Thymus (tissue), 11 donors: ENCODE results near the gene FAM32A. TPM values are rescaled to one million over a fixed set of nuclear protein-coding genes. Genes with fewer than 3 reads are reported as not detected.

Experiments used
- DNase-seq, 9 donors: peaks; one replicate each; pipeline ENCODE4 v3.0.0-alpha.2; 2013; ENCODE audit warnings: low spot score in 9 of 9, low read depth in 6 of 9, missing footprints in 1 of 9
- H3K27ac ChIP-seq, 2 donors: one replicate each; pipeline ENCODE4 v1.5.1; 2013; ENCODE audit warnings: control low read depth in 1 of 2, low read depth in 1 of 2, low read length in 1 of 2, mild to moderate bottlenecking in 1 of 2, moderate library complexity in 1 of 2
- H3K27me3 ChIP-seq, 2 donors: one replicate each; pipeline ENCODE4 v1.5.1; 2013; ENCODE audit warnings: low read length in 1 of 2; ENCODE audit not compliant: control insufficient read depth in 2 of 2, insufficient read depth in 1 of 2
- H3K36me3 ChIP-seq, 2 donors: one replicate each; pipeline ENCODE4 v1.5.1; 2013; ENCODE audit warnings: low read length in 1 of 2, mild to moderate bottlenecking in 1 of 2, moderate library complexity in 1 of 2; ENCODE audit not compliant: control insufficient read depth in 2 of 2, insufficient read depth in 2 of 2
- H3K4me1 ChIP-seq, 2 donors: one replicate each; pipeline ENCODE4 v1.5.1; 2013; ENCODE audit warnings: low read length in 2 of 2; ENCODE audit not compliant: control insufficient read depth in 2 of 2, insufficient read depth in 2 of 2
- H3K4me3 ChIP-seq, 2 donors: one replicate each; pipeline ENCODE4 v1.5.1; 2013; ENCODE audit warnings: low read length in 2 of 2, control low read depth in 1 of 2, mild to moderate bottlenecking in 1 of 2
- H3K9me3 ChIP-seq, 2 donors: one replicate each; pipeline ENCODE4 v1.5.1; 2013; ENCODE audit warnings: low read length in 1 of 2, mild to moderate bottlenecking in 1 of 2; ENCODE audit not compliant: control insufficient read depth in 2 of 2, insufficient read depth in 1 of 2
- WGBS: extraction: QIAGEN DNeasy Blood & Tissue Kit; methylation state at CpG from one replicate; pipeline ENCODE4 v1.1.7; 2013; 5-methylcytosine and 5-hydroxymethylcytosine counted together
- polyA plus RNA-seq: library from polyadenylated mRNA; stranded (reverse); fragments of 200-250 nt; gene quantifications from one replicate; pipeline ENCODE4 v1.2.3, GENCODE V29; 2013
- total RNA-seq: library from RNA; stranded (reverse); fragments of 120-200 nt; gene quantifications from one replicate; pipeline ENCODE4 v1.2.4, GENCODE V29; 2013
- donor health status: healthy.

The FAM32A gene
- total and polyA plus RNA-seq, 2 donors = 94.2 to 106 TPM

- H3K9me3 ChIP-seq = no peaks in the 10 kb centered on the region
- no peak overlapping the region for H3K4me3 ChIP-seq
- H3K4me1 ChIP-seq = peaks cover 2 to 6% of the 10 kb centered on the region in 2 donors
- H3K27ac ChIP-seq = no peak overlapping the region
- WGBS = 94% methylated on average over 16 of the region's 16 CpGs
- peaks cover 47 to 57% of the 10 kb centered on the region in 2 donors for H3K36me3 ChIP-seq
- H3K27me3 ChIP-seq = no peaks in the 10 kb centered on the region
- no peak for DNase-seq
Measured at GRCh38 chr19:16191216-16191908, 6.2 kb downstream of the FAM32A start.

- Histone ChIP-seq H3K36me3 (peaks cover 35 to 44% of the 10 kb centered on the region in 2 donors), H3K4me3 (no peak overlapping the region), H3K9me3 (no peaks in the 10 kb centered on the region), H3K4me1 (peaks cover 0 to 6% of the 10 kb centered on the region in 2 donors), H3K27me3 (no peaks in the 10 kb centered on the region), H3K27ac (no peak overlapping the region)
- 97% methylated on average over 10 of the region's 10 CpGs for WGBS
- DNase-seq = no peak
Measured at GRCh38 chr19:16193466-16193865, 8.3 kb downstream of the FAM32A start.

- no peak for DNase-seq
- Histone ChIP-seq H3K4me3 (peak overlapping the region; percentile 63 to 76), H3K4me1 (peaks cover 0 to 13% of the 10 kb centered on the region in 2 donors), H3K36me3 (peaks cover 16 to 26% of the 10 kb centered on the region in 2 donors), H3K9me3 (no peaks in the 10 kb centered on the region), H3K27me3 (no peaks in the 10 kb centered on the region), H3K27ac (no peak overlapping the region)
- 60% methylated on average over 2 of the region's 2 CpGs for WGBS
Measured at GRCh38 chr19:16197188-16197621, 12.0 kb downstream of the FAM32A start.

- Histone ChIP-seq H3K27ac (peak within 1 kb of the TSS in 1 of 2 donors; percentile 64), H3K27me3 (no peaks in the 10 kb centered on the region), H3K36me3 (peaks cover 19 to 24% of the 10 kb centered on the region in 2 donors), H3K4me3 (peak within 1 kb of the TSS; percentile 63 to 76), H3K9me3 (no peaks in the 10 kb centered on the region), H3K4me1 (peaks cover 0 to 13% of the 10 kb centered on the region in 2 donors)
- DNase-seq = peak; percentile 96 to 99 (median 98)
- WGBS = under 1% methylated on average over 65 of the region's 65 CpGs
Measured at GRCh38 chr19:16197622-16198369, 12.6 kb downstream of the FAM32A start, which contains the start of gene AP1M1. Gene AP1M1, plus strand, starts transcription at chr19:16197911. Its CDS starts 116 bp downstream, at chr19:16198027.

GRCh38 chr19:16198370-16198651 is 13.1 kb downstream of the FAM32A start:
- WGBS = 3% methylated on average over 18 of the region's 18 CpGs
- Histone ChIP-seq H3K9me3 (no peaks in the 10 kb centered on the region), H3K36me3 (peaks cover 24 to 27% of the 10 kb centered on the region in 2 donors), H3K27me3 (no peaks in the 10 kb centered on the region), H3K27ac (no peak overlapping the region), H3K4me3 (peak overlapping the region; percentile 63 to 76), H3K4me1 (peaks cover 0 to 16% of the 10 kb centered on the region in 2 donors)
- DNase-seq = no peak

GRCh38 chr19:16199275-16199932 is 14.2 kb downstream of the FAM32A start:
- Histone ChIP-seq H3K27ac (no peak overlapping the region), H3K27me3 (no peaks in the 10 kb centered on the region), H3K4me3 (no peak overlapping the region), H3K9me3 (no peaks in the 10 kb centered on the region), H3K4me1 (peaks cover 0 to 25% of the 10 kb centered on the region in 2 donors), H3K36me3 (peaks cover 35 to 38% of the 10 kb centered on the region in 2 donors)
- DNase-seq = no peak
- 96% methylated on average over 9 of the region's 9 CpGs for WGBS

GRCh38 chr19:16200038-16201010 is 15.1 kb downstream of the FAM32A start:
- no peak overlapping the region for H3K27ac ChIP-seq
- DNase-seq = no peak
- peaks cover 0 to 25% of the 10 kb centered on the region in 2 donors for H3K4me1 ChIP-seq
- peaks cover 42 to 47% of the 10 kb centered on the region in 2 donors for H3K36me3 ChIP-seq
- no peaks in the 10 kb centered on the region for H3K27me3 ChIP-seq
- H3K4me3 ChIP-seq = no peak overlapping the region
- WGBS = 95% methylated on average over 20 of the region's 20 CpGs
- H3K9me3 ChIP-seq = no peaks in the 10 kb centered on the region

- H3K27ac ChIP-seq = no peak overlapping the region
- H3K4me1 ChIP-seq = peaks cover 0 to 25% of the 10 kb centered on the region in 2 donors
- no peak for DNase-seq
- H3K4me3 ChIP-seq = no peak overlapping the region
- H3K36me3 ChIP-seq = peaks cover 46 to 53% of the 10 kb centered on the region in 2 donors
- no peaks in the 10 kb centered on the region for H3K27me3 ChIP-seq
- WGBS = 97% methylated on average over 4 of the region's 4 CpGs
- no peaks in the 10 kb centered on the region for H3K9me3 ChIP-seq
Measured at GRCh38 chr19:16201011-16201391, 15.8 kb downstream of the FAM32A start.
